Osteocyte (in vitro differentiated cells): ENCODE measurements around the gene ADCK2. TPM values are rescaled to one million over a fixed set of nuclear protein-coding genes. Genes with fewer than 3 reads are reported as not detected.

Source experiments
- DNase-seq: peaks from one replicate; pipeline ENCODE4 v3.0.0; 2021; ENCODE audit warnings: mixed read lengths; ENCODE audit not compliant: unreplicated experiment; ENCODE audit errors: extremely low spot score
- H3K27ac Mint-ChIP-seq: one replicate; pipeline ENCODE4 v1.8.0; 2021; ENCODE audit warnings: mild to moderate bottlenecking, mixed read lengths; ENCODE audit not compliant: unreplicated experiment
- H3K27me3 Mint-ChIP-seq: one replicate; pipeline ENCODE4 v1.8.0; 2021; ENCODE audit warnings: mixed read lengths; ENCODE audit not compliant: unreplicated experiment
- H3K36me3 Mint-ChIP-seq: one replicate; pipeline ENCODE4 v1.8.0; 2021; ENCODE audit warnings: mixed read lengths; ENCODE audit not compliant: unreplicated experiment
- H3K4me1 Mint-ChIP-seq: one replicate; pipeline ENCODE4 v1.8.0; 2021; ENCODE audit warnings: mixed read lengths; ENCODE audit not compliant: unreplicated experiment
- H3K4me3 Mint-ChIP-seq: one replicate; pipeline ENCODE4 v1.8.0; 2021; ENCODE audit warnings: mild to moderate bottlenecking, moderate library complexity, mixed read lengths; ENCODE audit not compliant: unreplicated experiment
- H3K9me3 Mint-ChIP-seq: one replicate; pipeline ENCODE4 v1.8.0; 2021; ENCODE audit warnings: mixed read lengths; ENCODE audit not compliant: unreplicated experiment
- CTCF ChIP-seq: fragments of 200-600 bp; sonication (generic); IDR thresholded peaks from 2 replicates; pipeline ENCODE4 v1.5.0; 2021; ENCODE audit warnings: antibody characterized with exemption, mild to moderate bottlenecking, moderate library complexity
- total RNA-seq: library from RNA; stranded (reverse); gene quantifications from 2 replicates; pipeline ENCODE4 v1.2.1, GENCODE V29; 2021

Gene ADCK2
- total RNA-seq, 1 donor from 2014 or later: 25.7 TPM

DNA sequence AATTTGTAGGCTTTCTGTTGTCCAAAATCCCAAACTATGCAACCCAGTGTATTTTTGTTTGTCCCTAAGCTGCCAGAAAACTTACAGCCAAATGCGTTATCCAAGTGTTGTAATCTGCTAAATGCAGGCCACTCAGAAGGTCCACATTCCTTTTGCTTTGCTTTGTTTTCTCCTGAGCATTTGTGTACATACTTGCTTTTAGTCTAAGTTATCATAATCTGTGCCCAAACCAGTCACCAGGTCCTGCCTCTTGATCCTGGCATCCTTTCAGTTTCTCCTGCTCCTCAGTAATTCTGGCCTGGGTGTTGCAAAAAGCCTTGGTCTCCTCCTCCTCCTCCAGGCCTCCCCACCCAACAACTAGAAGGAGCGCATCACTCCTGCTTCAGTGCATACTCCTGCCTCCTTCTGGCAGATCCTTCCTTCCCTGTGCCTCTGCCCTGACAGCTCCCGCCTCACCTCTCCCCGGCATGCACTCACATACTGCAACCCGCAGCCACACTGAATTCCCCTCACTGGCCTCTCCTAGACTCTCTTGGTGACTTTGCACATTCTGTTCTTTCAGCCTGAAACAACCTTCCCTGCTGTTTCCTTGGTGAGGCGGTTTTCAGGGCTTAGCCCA, 34.5 kb upstream of the ADCK2 start:
- H3K36me3 Mint-ChIP-seq: peaks cover 11% of the 10 kb centered on the region
- H3K27ac Mint-ChIP-seq: peak overlapping the region; percentile 97
- DNase-seq: no peak
- no peaks in the 10 kb centered on the region for H3K9me3 Mint-ChIP-seq
- no peaks in the 10 kb centered on the region for H3K27me3 Mint-ChIP-seq
- peak overlapping the region; percentile 98 for H3K4me3 Mint-ChIP-seq
- H3K4me1 Mint-ChIP-seq: peaks cover 47% of the 10 kb centered on the region
- TF ChIP-seq CTCF: peak; percentile 48

DNA sequence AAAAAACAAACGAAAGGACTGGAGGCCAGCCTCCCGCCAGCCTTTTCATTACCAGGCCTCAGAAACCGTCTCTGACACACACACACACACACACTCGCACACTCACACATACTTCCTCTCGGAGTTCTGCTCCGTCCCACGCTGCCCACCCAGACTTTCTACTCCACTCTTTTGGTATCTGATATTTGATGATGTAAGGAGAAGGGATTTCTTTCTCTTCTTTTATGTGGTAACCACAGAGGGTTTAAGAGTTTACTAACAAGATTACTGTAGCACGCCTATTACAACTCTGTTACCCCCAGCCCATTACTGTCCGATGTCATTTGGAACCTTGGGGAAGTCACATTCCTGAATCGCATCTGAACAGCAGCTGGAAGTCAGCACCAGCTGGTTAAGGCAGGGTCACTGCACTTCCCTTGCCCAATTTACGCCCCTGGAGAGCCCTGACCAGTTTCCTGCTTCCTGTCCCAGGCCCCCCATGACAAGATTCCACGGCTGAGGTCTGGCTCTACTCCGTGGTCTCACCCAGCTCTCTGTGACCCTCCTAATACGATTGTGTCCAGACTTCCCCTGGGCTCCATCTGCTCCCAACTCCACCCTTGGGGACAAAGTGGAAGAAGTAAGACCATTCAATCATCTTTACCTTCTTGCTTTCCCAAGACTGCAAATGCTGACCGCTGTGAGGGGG, 33.2 kb upstream of the ADCK2 start:
- H3K4me3 Mint-ChIP-seq: peak overlapping the region; percentile 98
- peaks cover 48% of the 10 kb centered on the region for H3K4me1 Mint-ChIP-seq
- peak overlapping the region; percentile 97 for H3K27ac Mint-ChIP-seq
- H3K27me3 Mint-ChIP-seq: no peaks in the 10 kb centered on the region
- no peak for DNase-seq
- no peaks in the 10 kb centered on the region for H3K9me3 Mint-ChIP-seq
- TF ChIP-seq CTCF: no peak
- H3K36me3 Mint-ChIP-seq: peaks cover 8% of the 10 kb centered on the region

GRCh38 chr7:140640060-140640637, 32.6 kb upstream of the ADCK2 start:
- Mint-ChIP-seq H3K9me3 (no peaks in the 10 kb centered on the region), H3K4me3 (peak overlapping the region; percentile 98), H3K27me3 (no peaks in the 10 kb centered on the region), H3K27ac (peak overlapping the region; percentile 97), H3K4me1 (peaks cover 48% of the 10 kb centered on the region), H3K36me3 (peaks cover 8% of the 10 kb centered on the region)
- TF ChIP-seq CTCF: no peak
- DNase-seq: peak; percentile 88

DNA sequence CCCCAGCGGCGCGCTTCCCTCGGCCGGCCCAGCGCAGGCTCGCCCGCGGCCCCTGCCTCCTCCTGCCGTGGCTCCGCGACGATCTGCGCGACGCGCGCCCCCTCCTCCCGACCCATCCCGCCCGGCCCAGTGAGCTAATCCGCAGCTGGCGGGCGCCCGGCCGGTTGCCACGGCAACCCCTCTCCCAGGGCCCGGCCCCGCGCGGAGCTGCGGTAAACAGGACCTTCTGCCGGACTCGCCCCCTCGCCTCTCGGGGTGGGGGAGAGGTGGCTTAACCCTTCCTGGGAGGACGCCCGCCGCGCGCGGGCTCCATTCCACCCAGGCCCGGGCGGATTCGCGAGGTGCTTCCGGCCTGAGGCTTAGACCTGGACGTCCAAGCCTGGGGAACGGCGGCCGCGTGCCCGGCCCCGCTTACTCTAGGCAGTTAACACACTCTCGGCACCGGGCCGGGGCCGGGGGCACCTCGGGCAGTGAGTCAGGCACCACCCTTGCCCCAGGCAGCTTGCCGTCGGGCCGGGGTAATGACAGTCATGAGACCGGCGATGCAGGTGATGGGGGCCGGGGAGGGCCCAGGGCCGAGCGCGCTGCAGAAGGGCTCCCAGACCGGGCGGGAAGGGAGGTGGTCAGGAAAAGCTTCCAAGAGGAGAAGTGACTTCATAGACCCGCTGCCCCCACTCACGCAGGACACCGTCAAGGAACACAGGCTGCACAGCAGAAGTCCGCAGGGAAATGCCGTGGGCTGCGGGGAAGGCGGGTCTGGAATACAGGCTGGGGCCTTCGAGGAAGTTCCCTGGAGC, 31.8 kb upstream of the ADCK2 start, which contains the start of gene DENND2A:
DENND2A (minus strand) TSS at position 87 of the 797 bp plus-strand sequence. CDS start 38,416 bp downstream, outside the sequence.
- DNase-seq: peak; percentile 92
- peak within 1 kb of the TSS; percentile 97 for H3K27ac Mint-ChIP-seq
- H3K4me3 Mint-ChIP-seq: peak within 1 kb of the TSS; percentile 98
- no peaks in the 10 kb centered on the region for H3K9me3 Mint-ChIP-seq
- TF ChIP-seq CTCF: no peak
- H3K4me1 Mint-ChIP-seq: peaks cover 46% of the 10 kb centered on the region
- no peaks in the 10 kb centered on the region for H3K27me3 Mint-ChIP-seq
- peaks cover 7% of the 10 kb centered on the region for H3K36me3 Mint-ChIP-seq
